ENCODE measurements around the gene SLC43A2.

DNA sequence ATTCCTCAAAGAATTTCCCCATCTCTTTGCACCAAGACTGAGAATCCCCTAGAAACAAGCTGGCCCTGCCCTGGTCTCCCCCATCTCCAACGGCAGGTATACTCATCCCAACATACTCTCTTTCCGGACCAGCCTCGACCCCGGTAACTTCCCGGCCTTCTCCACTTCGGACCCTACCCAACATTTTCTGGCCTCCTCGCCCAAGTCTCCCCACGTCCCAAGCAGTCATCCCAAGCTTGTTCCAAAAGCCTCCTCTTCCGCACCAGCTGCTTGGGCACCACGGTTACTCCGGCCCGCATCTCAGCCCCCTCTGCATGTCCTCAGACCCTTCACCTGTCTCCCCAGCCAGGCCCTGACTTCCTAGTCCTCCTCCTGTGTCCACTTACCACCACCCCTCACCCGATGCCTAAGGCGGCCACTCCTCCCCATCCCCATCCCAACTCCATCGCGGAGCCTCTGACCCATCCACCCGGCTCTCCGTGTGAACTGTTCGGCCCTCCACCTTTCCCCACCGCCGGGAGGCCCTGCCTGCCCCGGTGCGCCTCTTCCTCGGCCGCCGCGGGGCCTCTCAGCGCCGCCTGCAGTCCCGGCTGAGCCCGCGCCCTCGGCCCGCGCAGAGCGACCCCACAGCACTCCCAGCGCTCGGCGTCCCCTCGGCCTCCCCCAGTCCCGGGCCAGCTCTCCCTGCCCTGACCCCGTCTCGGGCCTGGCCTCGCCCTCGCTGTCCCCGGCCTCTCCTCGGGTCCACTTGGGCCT, 67.0 kb downstream of the SLC43A2 start:
- TF ChIP-seq, protein P1, sequence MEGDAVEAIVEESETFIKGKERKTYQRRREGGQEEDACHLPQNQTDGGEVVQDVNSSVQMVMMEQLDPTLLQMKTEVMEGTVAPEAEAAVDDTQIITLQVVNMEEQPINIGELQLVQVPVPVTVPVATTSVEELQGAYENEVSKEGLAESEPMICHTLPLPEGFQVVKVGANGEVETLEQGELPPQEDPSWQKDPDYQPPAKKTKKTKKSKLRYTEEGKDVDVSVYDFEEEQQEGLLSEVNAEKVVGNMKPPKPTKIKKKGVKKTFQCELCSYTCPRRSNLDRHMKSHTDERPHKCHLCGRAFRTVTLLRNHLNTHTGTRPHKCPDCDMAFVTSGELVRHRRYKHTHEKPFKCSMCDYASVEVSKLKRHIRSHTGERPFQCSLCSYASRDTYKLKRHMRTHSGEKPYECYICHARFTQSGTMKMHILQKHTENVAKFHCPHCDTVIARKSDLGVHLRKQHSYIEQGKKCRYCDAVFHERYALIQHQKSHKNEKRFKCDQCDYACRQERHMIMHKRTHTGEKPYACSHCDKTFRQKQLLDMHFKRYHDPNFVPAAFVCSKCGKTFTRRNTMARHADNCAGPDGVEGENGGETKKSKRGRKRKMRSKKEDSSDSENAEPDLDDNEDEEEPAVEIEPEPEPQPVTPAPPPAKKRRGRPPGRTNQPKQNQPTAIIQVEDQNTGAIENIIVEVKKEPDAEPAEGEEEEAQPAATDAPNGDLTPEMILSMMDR (conservative IDR thresholded peaks at IDR 0.05 in 1 of 2, IDR thresholded peaks at IDR 0.05 in 1 of 2; ENCODE audit: low read depth in 1 of 2, low read length in 2 of 2), result peak; percentile 9 to 24
- no peak for TF ChIP-seq EZH2 (IDR thresholded peaks at IDR 0.05; ENCODE audit: low read length, missing control alignments)
